GM18511 (cell line): ENCODE results near the gene RASAL2.
"Not testable (repeated sequence)": the region's sequence is repeated elsewhere in the genome, so short reads cannot be mapped to it uniquely, and the experiment has no call there.

Experiments used
- ATAC-seq: cut with Tn5 transposase; IDR thresholded peaks from one replicate; pipeline ENCODE4 v1.9.1; 2021; ENCODE audit warnings: mild to moderate bottlenecking, moderate library complexity; ENCODE audit not compliant: unreplicated experiment

The RASAL2 gene

GRCh38 chr1:178066908-178067614 is 26.8 kb upstream of the RASAL2 start:
- peak; percentile 99 for ATAC-seq

- ATAC-seq = no peak
Measured at GRCh38 chr1:178071811-178072210, 22.1 kb upstream of the RASAL2 start.

- no peak for ATAC-seq
Measured at GRCh38 chr1:178072326-178072725, 21.6 kb upstream of the RASAL2 start.

- no peak for ATAC-seq
Measured at GRCh38 chr1:178075333-178075732, 18.6 kb upstream of the RASAL2 start.

- no peak for ATAC-seq
Measured at GRCh38 chr1:178076607-178077006, 17.3 kb upstream of the RASAL2 start.

GRCh38 chr1:178077917-178078316 is 16.0 kb upstream of the RASAL2 start:
- ATAC-seq = no peak

- no peak for ATAC-seq
Measured at GRCh38 chr1:178086294-178086693, 7.6 kb upstream of the RASAL2 start.

- no peak for ATAC-seq
Measured at GRCh38 chr1:178086766-178087165, 7.1 kb upstream of the RASAL2 start.

GRCh38 chr1:178088651-178089050 is 5.3 kb upstream of the RASAL2 start:
- ATAC-seq = no peak

GRCh38 chr1:178091454-178091853 is 2.5 kb upstream of the RASAL2 start:
- ATAC-seq = not testable (repeated sequence)

- ATAC-seq = no peak
Measured at GRCh38 chr1:178091986-178092745, 1.7 kb upstream of the RASAL2 start.

GRCh38 chr1:178092878-178093493 is 918 bp upstream of the RASAL2 start:
- peak; percentile 2 for ATAC-seq

GRCh38 chr1:178093494-178093950 is 382 bp upstream of the RASAL2 start:
- ATAC-seq = peak; percentile 89

- no peak for ATAC-seq
Measured at GRCh38 chr1:178094739-178095645, 1.1 kb downstream of the RASAL2 start.

- no peak for ATAC-seq
Measured at GRCh38 chr1:178096421-178096820, 2.5 kb downstream of the RASAL2 start.

- ATAC-seq = no peak
Measured at GRCh38 chr1:178098262-178098661, 4.4 kb downstream of the RASAL2 start.

- ATAC-seq = no peak
Measured at GRCh38 chr1:178101266-178101630, 7.3 kb downstream of the RASAL2 start.

- ATAC-seq = no peak
Measured at GRCh38 chr1:178101654-178102053, 7.8 kb downstream of the RASAL2 start.

GRCh38 chr1:178102218-178102617 is 8.3 kb downstream of the RASAL2 start:
- ATAC-seq = no peak

GRCh38 chr1:178107823-178108222 is 13.9 kb downstream of the RASAL2 start:
- ATAC-seq = no peak
